Measurements from ENCODE around the gene EMP1.

Gene EMP1

GRCh38 chr12:13199592-13199991 is 3.1 kb downstream of the EMP1 start:
- Histone ChIP-seq H3K36me3 (ENCODE audit: insufficient read depth, low read length) (no peaks in the 10 kb centered on the region), H3K9me3 (ENCODE audit: low read length) (no peaks in the 10 kb centered on the region), H3K4me3 (ENCODE audit: low read depth in 1 of 2, low read length in 2 of 2) (no peak overlapping the region), H3K27ac (ENCODE audit: low read depth, low read length) (peak overlapping the region; percentile 37), H3K27me3 (ENCODE audit: control insufficient read depth in 1 of 2, insufficient read depth in 2 of 2, low read length in 2 of 2) (no peaks in the 10 kb centered on the region), H3K4me1 (ENCODE audit: insufficient read depth, low read length) (peaks cover 47% of the 10 kb centered on the region), H3K9ac (ENCODE audit: low read length) (no peak overlapping the region)

GRCh38 chr12:13200841-13201240 is 4.3 kb downstream of the EMP1 start:
- H3K36me3 ChIP-seq (ENCODE audit: insufficient read depth, low read length): no peaks in the 10 kb centered on the region
- H3K4me3 ChIP-seq (ENCODE audit: low read depth in 1 of 2, low read length in 2 of 2): no peak overlapping the region
- no peaks in the 10 kb centered on the region for H3K9me3 ChIP-seq (ENCODE audit: low read length)
- H3K27ac ChIP-seq (ENCODE audit: low read depth, low read length): no peak overlapping the region
- H3K27me3 ChIP-seq (ENCODE audit: control insufficient read depth in 1 of 2, insufficient read depth in 2 of 2, low read length in 2 of 2): no peaks in the 10 kb centered on the region
- H3K4me1 ChIP-seq (ENCODE audit: insufficient read depth, low read length): peaks cover 38% of the 10 kb centered on the region
- no peak overlapping the region for H3K9ac ChIP-seq (ENCODE audit: low read length)

GRCh38 chr12:13203034-13203922 is 6.8 kb downstream of the EMP1 start:
- H3K27me3 ChIP-seq (ENCODE audit: control insufficient read depth in 1 of 2, insufficient read depth in 2 of 2, low read length in 2 of 2): no peaks in the 10 kb centered on the region
- H3K9me3 ChIP-seq (ENCODE audit: low read length): no peaks in the 10 kb centered on the region
- no peak overlapping the region for H3K9ac ChIP-seq (ENCODE audit: low read length)
- no peak overlapping the region for H3K27ac ChIP-seq (ENCODE audit: low read depth, low read length)
- H3K36me3 ChIP-seq (ENCODE audit: insufficient read depth, low read length): no peaks in the 10 kb centered on the region
- peaks cover 34% of the 10 kb centered on the region for H3K4me1 ChIP-seq (ENCODE audit: insufficient read depth, low read length)
- H3K4me3 ChIP-seq (ENCODE audit: low read depth in 1 of 2, low read length in 2 of 2): no peak overlapping the region

GRCh38 chr12:13204428-13204827 is 7.9 kb downstream of the EMP1 start:
- Histone ChIP-seq H3K36me3 (ENCODE audit: insufficient read depth, low read length) (no peaks in the 10 kb centered on the region), H3K27ac (ENCODE audit: low read depth, low read length) (no peak overlapping the region), H3K4me1 (ENCODE audit: insufficient read depth, low read length) (peaks cover 42% of the 10 kb centered on the region), H3K9ac (ENCODE audit: low read length) (no peak overlapping the region), H3K9me3 (ENCODE audit: low read length) (no peaks in the 10 kb centered on the region), H3K27me3 (ENCODE audit: control insufficient read depth in 1 of 2, insufficient read depth in 2 of 2, low read length in 2 of 2) (no peaks in the 10 kb centered on the region), H3K4me3 (ENCODE audit: low read depth in 1 of 2, low read length in 2 of 2) (no peak overlapping the region)

GRCh38 chr12:13205809-13206559 is 9.5 kb downstream of the EMP1 start:
- Histone ChIP-seq H3K9me3 (ENCODE audit: low read length) (no peaks in the 10 kb centered on the region), H3K36me3 (ENCODE audit: insufficient read depth, low read length) (no peaks in the 10 kb centered on the region), H3K9ac (ENCODE audit: low read length) (no peak overlapping the region), H3K27me3 (ENCODE audit: control insufficient read depth in 1 of 2, insufficient read depth in 2 of 2, low read length in 2 of 2) (no peaks in the 10 kb centered on the region), H3K4me1 (ENCODE audit: insufficient read depth, low read length) (peaks cover 56% of the 10 kb centered on the region), H3K4me3 (ENCODE audit: low read depth in 1 of 2, low read length in 2 of 2) (no peak overlapping the region), H3K27ac (ENCODE audit: low read depth, low read length) (peak overlapping the region; percentile 1)

- no peaks in the 10 kb centered on the region for H3K9me3 ChIP-seq (ENCODE audit: low read length)
- H3K36me3 ChIP-seq (ENCODE audit: insufficient read depth, low read length): no peaks in the 10 kb centered on the region
- no peaks in the 10 kb centered on the region for H3K27me3 ChIP-seq (ENCODE audit: control insufficient read depth in 1 of 2, insufficient read depth in 2 of 2, low read length in 2 of 2)
- peaks cover 55% of the 10 kb centered on the region for H3K4me1 ChIP-seq (ENCODE audit: insufficient read depth, low read length)
- H3K9ac ChIP-seq (ENCODE audit: low read length): no peak overlapping the region
- peak overlapping the region; percentile 1 for H3K27ac ChIP-seq (ENCODE audit: low read depth, low read length)
- no peak overlapping the region for H3K4me3 ChIP-seq (ENCODE audit: low read depth in 1 of 2, low read length in 2 of 2)
These were observed 10.0 kb downstream of the EMP1 start for GRCh38 chr12:13206560-13206897.

- H3K27me3 ChIP-seq (ENCODE audit: control insufficient read depth in 1 of 2, insufficient read depth in 2 of 2, low read length in 2 of 2): no peaks in the 10 kb centered on the region
- peak overlapping the region; percentile 14 for H3K27ac ChIP-seq (ENCODE audit: low read depth, low read length)
- H3K9ac ChIP-seq (ENCODE audit: low read length): no peak overlapping the region
- H3K9me3 ChIP-seq (ENCODE audit: low read length): no peaks in the 10 kb centered on the region
- peaks cover 4% of the 10 kb centered on the region for H3K36me3 ChIP-seq (ENCODE audit: insufficient read depth, low read length)
- no peak overlapping the region for H3K4me3 ChIP-seq (ENCODE audit: low read depth in 1 of 2, low read length in 2 of 2)
- H3K4me1 ChIP-seq (ENCODE audit: insufficient read depth, low read length): peaks cover 48% of the 10 kb centered on the region
These were observed 12.3 kb downstream of the EMP1 start for GRCh38 chr12:13208533-13209435.

GRCh38 chr12:13209436-13210235 is 13.1 kb downstream of the EMP1 start:
- Histone ChIP-seq H3K9ac (ENCODE audit: low read length) (no peak overlapping the region), H3K27ac (ENCODE audit: low read depth, low read length) (no peak overlapping the region), H3K4me1 (ENCODE audit: insufficient read depth, low read length) (peaks cover 43% of the 10 kb centered on the region), H3K9me3 (ENCODE audit: low read length) (no peaks in the 10 kb centered on the region), H3K27me3 (ENCODE audit: control insufficient read depth in 1 of 2, insufficient read depth in 2 of 2, low read length in 2 of 2) (no peaks in the 10 kb centered on the region), H3K4me3 (ENCODE audit: low read depth in 1 of 2, low read length in 2 of 2) (no peak overlapping the region), H3K36me3 (ENCODE audit: insufficient read depth, low read length) (peaks cover 11% of the 10 kb centered on the region)

- Histone ChIP-seq H3K9me3 (ENCODE audit: low read length) (no peaks in the 10 kb centered on the region), H3K27me3 (ENCODE audit: control insufficient read depth in 1 of 2, insufficient read depth in 2 of 2, low read length in 2 of 2) (no peaks in the 10 kb centered on the region), H3K9ac (ENCODE audit: low read length) (no peak overlapping the region), H3K36me3 (ENCODE audit: insufficient read depth, low read length) (peaks cover 18% of the 10 kb centered on the region), H3K27ac (ENCODE audit: low read depth, low read length) (no peak overlapping the region), H3K4me3 (ENCODE audit: low read depth in 1 of 2, low read length in 2 of 2) (no peak overlapping the region), H3K4me1 (ENCODE audit: insufficient read depth, low read length) (peaks cover 43% of the 10 kb centered on the region)
These were observed 14.0 kb downstream of the EMP1 start for GRCh38 chr12:13210236-13211190.

All from muscle layer of colon (tissue), 2 donors.